GM21723 (cell line): ENCODE measurements around the gene HDAC5.
"Not testable (repeated sequence)": the region's sequence is repeated elsewhere in the genome, so short reads cannot be mapped to it uniquely, and the experiment has no call there.

Experiments used
- ATAC-seq: cut with Tn5 transposase; IDR thresholded peaks from one replicate; pipeline ENCODE4 v1.9.1; 2021; ENCODE audit warnings: mild to moderate bottlenecking, moderate library complexity; ENCODE audit not compliant: unreplicated experiment

HDAC5 gene

GRCh38 chr17:44071198-44071520 is 52.3 kb downstream of the HDAC5 start:
- ATAC-seq: no peak

DNA sequence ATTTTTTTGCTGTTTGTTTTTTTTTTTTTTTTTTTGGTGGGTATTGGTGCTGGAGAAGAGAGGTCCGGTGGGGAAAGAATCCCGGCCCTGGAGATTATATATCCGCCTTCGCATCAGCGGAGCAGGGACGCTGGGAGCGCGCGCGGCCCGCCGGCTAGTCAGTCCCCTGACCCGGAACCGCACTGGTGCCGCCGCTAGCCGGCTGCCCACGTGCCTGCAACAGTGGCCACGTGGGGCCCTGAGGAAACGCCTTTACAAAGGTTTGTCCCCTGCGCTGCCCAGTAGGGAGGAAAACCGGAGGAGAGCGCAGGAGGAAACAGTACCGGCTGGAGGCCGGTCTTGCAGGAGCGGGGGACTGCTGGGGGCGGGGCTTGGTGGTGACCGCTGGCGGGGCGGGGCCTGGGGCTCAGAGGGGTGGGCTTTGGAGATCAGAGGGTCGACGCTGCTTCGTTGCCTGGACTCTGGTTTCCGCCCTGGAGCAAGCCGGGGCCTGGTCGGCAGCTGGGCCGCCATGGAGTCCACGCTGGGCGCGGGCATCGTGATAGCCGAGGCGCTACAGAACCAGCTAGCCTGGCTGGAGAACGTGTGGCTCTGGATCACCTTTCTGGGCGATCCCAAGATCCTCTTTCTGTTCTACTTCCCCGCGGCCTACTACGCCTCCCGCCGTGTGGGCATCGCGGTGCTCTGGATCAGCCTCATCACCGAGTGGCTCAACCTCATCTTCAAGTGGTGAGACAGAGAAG is 52.8 kb downstream of the HDAC5 start, which contains the start of gene G6PC3:
TSS of gene G6PC3 (plus strand) at position 281 of the 743 bp plus-strand sequence. CDS start at position 512, 231 bp downstream.
- peak; percentile 70 for ATAC-seq

- ATAC-seq: no peak
These were observed 53.4 kb downstream of the HDAC5 start for GRCh38 chr17:44069974-44070454.

DNA sequence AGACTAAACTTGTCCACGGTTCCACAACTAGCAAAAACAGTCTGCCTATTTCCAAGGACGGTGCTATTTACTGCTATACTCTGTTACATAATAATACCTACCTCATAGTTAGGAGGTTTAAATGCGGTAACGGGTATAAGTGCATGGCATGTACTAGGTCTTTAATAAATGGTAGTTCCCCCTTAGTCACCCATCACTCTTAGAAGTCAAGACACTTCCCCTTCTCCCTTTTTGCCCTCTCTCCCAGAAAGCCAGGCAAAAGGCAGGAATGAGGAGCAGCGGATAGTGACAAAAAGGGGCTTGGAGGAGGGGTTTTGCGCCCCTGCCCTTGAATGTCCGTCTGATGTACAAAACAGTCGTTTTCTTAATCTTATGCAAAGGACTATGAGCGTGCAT is 55.9 kb downstream of the HDAC5 start:
- ATAC-seq: no peak

DNA sequence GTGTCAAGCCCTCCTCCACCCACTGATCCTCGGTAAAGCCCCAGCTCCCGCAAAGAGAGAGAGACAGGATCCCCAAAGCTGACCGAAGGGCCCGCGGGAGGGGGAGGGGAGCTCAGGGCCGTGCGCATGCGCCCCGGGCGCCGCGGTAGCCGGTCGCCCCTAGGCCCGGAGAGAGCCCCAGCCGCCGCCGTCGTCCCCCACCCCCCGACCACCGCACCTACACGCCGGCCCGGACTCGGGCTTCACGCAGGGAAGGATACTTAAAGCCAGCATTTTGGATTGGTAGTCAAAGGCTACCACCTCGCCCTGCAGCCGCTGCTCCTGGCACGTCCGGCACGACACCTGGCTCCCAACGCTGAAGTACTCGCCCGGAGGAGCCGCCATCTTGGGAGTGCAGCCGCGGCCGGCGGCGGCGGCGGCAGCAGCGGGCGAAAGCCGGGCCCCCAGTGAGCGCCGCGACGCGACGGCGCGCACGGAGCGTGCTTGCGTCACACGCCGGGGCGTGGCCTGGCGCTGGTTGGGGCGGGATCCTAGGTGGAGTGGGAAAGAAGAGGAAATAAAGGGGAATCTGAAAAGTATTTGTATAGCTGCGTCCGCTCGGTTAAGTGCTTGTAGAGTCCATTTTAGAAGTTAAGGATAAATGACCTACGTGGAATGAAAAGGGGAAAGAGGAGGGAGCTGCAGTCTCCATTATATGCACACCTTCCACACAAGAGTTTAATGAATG is 57.1 kb downstream of the HDAC5 start, which contains the start of gene LSM12:
TSS of gene LSM12 (minus strand) at position 468 of the 727 bp plus-strand sequence. CDS start at position 384, 84 bp downstream.
- ATAC-seq: peak; percentile 44

GRCh38 chr17:44065668-44066203 is 57.7 kb downstream of the HDAC5 start:
- ATAC-seq: no peak

DNA sequence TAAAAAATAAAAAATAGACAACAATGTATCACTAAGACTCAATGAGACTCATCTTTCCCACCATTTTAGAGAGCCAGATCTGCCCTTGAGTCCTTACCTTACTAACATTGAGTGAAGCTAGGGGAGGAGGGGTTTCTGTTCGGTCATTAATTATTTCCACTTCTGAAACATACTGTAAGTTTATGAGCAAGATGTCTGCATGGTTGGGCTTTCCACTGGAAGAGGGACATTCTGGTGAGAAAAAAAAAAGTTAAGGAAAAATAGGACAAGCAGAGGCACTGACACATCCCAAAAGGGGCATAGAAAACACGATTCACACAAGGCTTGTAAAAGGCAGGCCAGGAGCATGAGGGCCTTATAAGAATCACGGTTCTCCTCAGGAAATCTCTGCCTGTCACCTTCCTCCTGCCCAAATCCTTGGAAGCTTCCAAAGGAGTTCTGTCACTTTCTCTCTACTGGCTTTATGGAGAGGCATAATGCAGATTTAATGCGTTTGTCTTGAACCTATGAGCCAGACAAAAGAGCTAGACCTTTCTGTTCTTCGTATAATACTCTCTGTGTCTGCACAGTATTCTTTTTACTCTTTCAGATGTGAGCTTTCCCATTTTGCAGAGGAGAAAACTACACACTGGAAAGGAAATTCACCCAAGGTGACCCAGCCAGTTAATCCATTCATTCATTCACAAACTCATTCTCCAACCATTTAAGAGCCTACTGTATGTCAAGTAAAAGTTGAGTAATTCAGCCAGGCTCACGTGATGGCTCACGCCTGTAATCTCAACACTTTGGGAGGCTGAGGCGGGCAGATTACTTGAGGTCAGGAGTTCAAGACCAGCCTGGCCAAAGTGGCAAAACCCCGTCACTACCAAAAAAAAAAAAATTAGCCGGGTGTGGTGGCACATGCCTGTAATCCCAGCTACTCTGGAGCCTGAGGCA is 59.5 kb downstream of the HDAC5 start:
- no peak for ATAC-seq

- ATAC-seq: no peak
These were observed 60.6 kb downstream of the HDAC5 start for GRCh38 chr17:44062871-44063270.

DNA sequence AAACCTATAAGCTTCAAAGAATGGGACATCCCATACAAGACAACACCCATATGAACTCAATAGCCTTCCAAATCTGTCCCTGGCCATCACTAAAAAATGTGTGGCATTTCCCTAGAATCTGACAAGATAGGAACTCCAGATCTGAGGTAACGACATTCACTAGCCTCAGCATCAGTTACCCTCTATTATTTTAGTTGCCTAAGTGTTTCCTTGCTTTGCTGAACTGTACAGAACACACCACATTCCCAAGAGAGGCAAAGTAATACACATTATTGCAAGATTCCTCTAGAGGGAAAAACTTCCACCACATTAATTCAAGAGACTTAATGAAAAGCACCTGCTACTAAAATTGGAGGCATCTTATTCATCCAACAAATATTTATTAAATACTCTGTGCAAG is 62.0 kb downstream of the HDAC5 start:
- no peak for ATAC-seq

GRCh38 chr17:44059101-44059892 is 64.1 kb downstream of the HDAC5 start:
- no peak for ATAC-seq

- ATAC-seq: no peak
These were observed 70.1 kb downstream of the HDAC5 start for GRCh38 chr17:44053125-44053872.

DNA sequence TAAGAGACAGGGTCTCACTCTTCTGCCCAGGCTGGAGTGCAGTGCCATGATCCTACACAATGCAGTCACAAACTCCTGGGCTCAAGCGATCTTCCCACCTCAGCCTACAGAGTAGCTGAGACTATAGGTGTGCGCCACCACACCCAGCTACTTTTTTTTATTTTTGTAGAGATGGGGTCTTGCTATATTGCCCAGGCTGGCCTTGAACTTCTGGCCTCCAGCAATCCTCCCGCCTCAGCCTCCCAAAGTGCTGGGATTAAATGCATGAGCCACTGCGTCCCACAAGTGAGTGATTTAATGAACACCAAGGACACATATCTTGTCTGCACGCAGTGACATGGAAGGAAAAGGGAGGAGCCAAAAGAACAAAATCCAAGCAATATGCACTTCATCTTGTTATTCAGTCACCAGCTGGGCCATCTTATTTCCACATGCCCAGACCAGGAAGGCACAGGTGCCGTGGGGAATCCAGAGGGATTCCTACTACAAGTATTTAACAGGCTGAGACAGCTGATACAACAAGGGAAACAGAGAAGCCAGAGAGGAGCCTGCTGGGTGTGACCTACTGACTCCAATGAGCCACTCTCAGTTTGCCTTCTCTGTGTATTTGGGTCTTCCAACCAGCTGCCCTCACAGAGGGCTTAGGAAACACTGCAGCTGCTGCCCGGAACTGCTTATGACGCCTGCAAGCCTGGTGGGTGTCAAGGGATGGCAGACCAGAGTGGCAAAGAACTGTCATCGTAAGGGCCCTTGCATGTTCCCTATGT is 74.0 kb downstream of the HDAC5 start:
- no peak for ATAC-seq

- not testable (repeated sequence) for ATAC-seq
These were observed 76.5 kb downstream of the HDAC5 start for GRCh38 chr17:44046893-44047292.

DNA sequence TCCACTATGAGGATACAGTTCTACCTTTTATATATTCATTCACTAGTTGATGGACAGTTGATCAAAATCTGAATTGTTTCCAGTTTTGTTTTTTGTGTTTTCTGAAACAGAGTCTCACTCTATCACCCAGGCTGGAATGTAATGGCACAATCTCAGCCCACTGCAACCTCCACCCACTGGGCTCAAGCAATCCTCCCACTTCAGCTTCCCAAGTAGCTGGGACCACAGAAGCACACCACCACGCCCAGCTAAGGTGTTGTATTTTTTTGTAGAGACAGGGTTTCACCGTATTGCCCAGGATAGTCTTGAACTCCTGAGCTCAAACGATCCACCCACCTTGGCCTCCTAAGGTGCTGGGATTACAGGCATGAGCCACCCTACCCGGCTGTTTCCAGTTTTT is 78.0 kb downstream of the HDAC5 start:
- ATAC-seq: no peak

GRCh38 chr17:44044071-44044470 is 79.4 kb downstream of the HDAC5 start:
- no peak for ATAC-seq

- ATAC-seq: no peak
These were observed 80.2 kb downstream of the HDAC5 start for GRCh38 chr17:44043272-44043696.

- ATAC-seq: no peak
These were observed 83.4 kb downstream of the HDAC5 start for GRCh38 chr17:44039829-44040635.

- no peak for ATAC-seq
These were observed 84.8 kb downstream of the HDAC5 start for GRCh38 chr17:44038604-44039011.
